ENCODE measurements around the gene ATP5PB.

GRCh38 chr1:111480674-111481073 is 31.4 kb downstream of the ATP5PB start:
- TF ChIP-seq EZH2 (IDR thresholded peaks at IDR 0.05; ENCODE audit: borderline replicate concordance, insufficient read depth, low read length, poor library complexity, severe bottlenecking) (no peak), CTCF (IDR thresholded peaks at IDR 0.05; ENCODE audit: poor library complexity, severe bottlenecking) (no peak)
